B cell (primary cell): ENCODE results near the gene TIGD3. TPM values are rescaled to one million over a fixed set of nuclear protein-coding genes. Genes with fewer than 3 reads are reported as not detected.

Experiments
- ATAC-seq: fragments of 200-7000 bp; cut with Tn5 transposase; one replicate; pipeline ENCODE4 v1.10.0; 2021; ENCODE audit warnings: low read depth, mild to moderate bottlenecking, moderate number of reproducible peaks, moderate library complexity
- CTCF ChIA-PET: fragments of 350-600 bp; sonication (Branson Sonifier 250); formaldehyde crosslinking; loops from one replicate; lab custom pipeline; 2021; ENCODE audit warnings: antibody characterized with exemption, inconsistent platforms; lab: Charles Lee
- POLR2A ChIA-PET: fragments of 350-600 bp; sonication (Branson Sonifier 250); formaldehyde crosslinking; loops from one replicate; lab custom pipeline; 2021; ENCODE audit warnings: antibody characterized with exemption; lab: Charles Lee
- DNase-seq: peaks from one replicate; pipeline ENCODE4 v3.0.0; 2013
- H2AFZ ChIP-seq: 2 replicates; pipeline ENCODE4 v1.6.1; 2012; ENCODE audit warnings: mild to moderate bottlenecking, low read depth, low read length; ENCODE audit not compliant: insufficient read depth, poor library complexity, severe bottlenecking
- H3K27ac ChIP-seq, 2 donors: 1 replicate in 1 of 2; 2 replicates in 1 of 2; pipeline ENCODE4 v1.5.1; 2012 to 2013; ENCODE audit warnings: low read length in 2 of 2, mild to moderate bottlenecking in 2 of 2, moderate library complexity in 1 of 2
- H3K27me3 ChIP-seq, 4 experiments: fragments of 200-600 bp in 1 of 4; sonication (generic) in 1 of 4; replicated peaks in 1 of 4; 1 replicate in 2 of 4; 2 replicates in 2 of 4; pipeline versions ENCODE4 v1.6.1 to v1.7.0; 2013 to 2016; ENCODE audit warnings: low read length in 3 of 4, mild to moderate bottlenecking in 2 of 4, mixed read lengths in 1 of 4, moderate library complexity in 1 of 4; ENCODE audit not compliant: insufficient read depth in 4 of 4, control insufficient read depth in 3 of 4; ENCODE audit errors: control extremely low read depth in 1 of 4
- H3K36me3 ChIP-seq, 2 experiments: replicated peaks in 1 of 2; 1 replicate in 1 of 2; 2 replicates in 1 of 2; pipeline versions ENCODE4 v1.6.1 to v1.7.1; 2013; ENCODE audit warnings: low read length in 1 of 2; ENCODE audit not compliant: insufficient read depth in 2 of 2, control insufficient read depth in 1 of 2; ENCODE audit errors: control extremely low read depth in 1 of 2, extremely low read depth in 1 of 2
- H3K4me1 ChIP-seq, 2 donors: fragments of 200-600 bp in 1 of 2; sonication (generic) in 1 of 2; 1 replicate in 1 of 2; 2 replicates in 1 of 2; pipeline versions ENCODE4 v1.5.1 to v1.6.1; 2013 to 2017; ENCODE audit warnings: low read length in 2 of 2; ENCODE audit not compliant: control insufficient read depth in 2 of 2, insufficient read depth in 2 of 2
- H3K4me2 ChIP-seq: replicated peaks from 2 replicates; pipeline ENCODE3; 2012; ENCODE audit warnings: mild to moderate bottlenecking, low read depth, low read length; ENCODE audit not compliant: poor library complexity, severe bottlenecking
- H3K4me3 ChIP-seq, 5 experiments: fragments of 200-600 bp in 1 of 5; sonication (generic) in 1 of 5; 1 replicate in 3 of 5; 2 replicates in 2 of 5; pipeline versions ENCODE4 v1.5.1 to v1.7.0; 2011 to 2016; ENCODE audit warnings: low read length in 4 of 5, mild to moderate bottlenecking in 4 of 5, low read depth in 2 of 5, control low read depth in 1 of 5, moderate library complexity in 1 of 5; ENCODE audit not compliant: insufficient read depth in 1 of 5; ENCODE audit errors: control extremely low read depth in 1 of 5, extremely low read depth in 1 of 5
- H3K79me2 ChIP-seq: fragments of 200-600 bp; sonication (generic); one replicate; pipeline ENCODE4 v1.6.0; 2016; ENCODE audit warnings: low read length; ENCODE audit not compliant: control insufficient read depth, insufficient read depth
- H3K9ac ChIP-seq: fragments of 200-600 bp; sonication (generic); 2 replicates; pipeline ENCODE4 v1.6.1; 2017; ENCODE audit warnings: mild to moderate bottlenecking, low read length, moderate library complexity
- H3K9me3 ChIP-seq, 3 donors: one replicate each; pipeline versions ENCODE4 v1.6.1 to v1.7.1; 2013; ENCODE audit warnings: low read length in 2 of 3; ENCODE audit not compliant: control insufficient read depth in 2 of 3, insufficient read depth in 1 of 3; ENCODE audit errors: control extremely low read depth in 1 of 3
- H4K20me1 ChIP-seq: 2 replicates; pipeline ENCODE4 v1.6.0; 2012; ENCODE audit warnings: mild to moderate bottlenecking, low read length; ENCODE audit not compliant: insufficient read depth, control insufficient read depth, poor library complexity, severe bottlenecking
- H3K27ac Mint-ChIP-seq: one replicate; pipeline ENCODE4 v1.8.0; 2021; ENCODE audit warnings: mixed read lengths
- H3K27me3 Mint-ChIP-seq: one replicate; pipeline ENCODE4 v1.8.0; 2021; ENCODE audit warnings: mixed read lengths
- H3K4me1 Mint-ChIP-seq: one replicate; pipeline ENCODE4 v1.8.0; 2021; ENCODE audit warnings: mixed read lengths
- H3K4me3 Mint-ChIP-seq: one replicate; pipeline ENCODE4 v1.8.0; 2021; ENCODE audit warnings: mixed read lengths
- H3K9me3 Mint-ChIP-seq: one replicate; pipeline ENCODE4 v1.8.0; 2022; ENCODE audit warnings: mixed read lengths; ENCODE audit not compliant: insufficient read depth
- CTCF ChIP-seq: fragments of 200-600 bp; IDR thresholded peaks from one replicate; pipeline ENCODE4 v1.8.0; 2022; ENCODE audit warnings: antibody characterized with exemption, mild to moderate bottlenecking
- EZH2 ChIP-seq: IDR thresholded peaks from 2 replicates; pipeline ENCODE4 v1.6.1; 2012; ENCODE audit warnings: borderline replicate concordance, low read depth, mild to moderate bottlenecking, moderate library complexity, low read length; ENCODE audit not compliant: insufficient read depth, poor library complexity, severe bottlenecking
- WGBS: methylation state at CpG from one replicate; pipeline ENCODE4 v1.1.5; 2013; ENCODE audit warnings: missing lambda C conversion rate; ENCODE audit not compliant: insufficient coverage; 5-methylcytosine and 5-hydroxymethylcytosine counted together
- intact Hi-C: fragments of 100-400 bp; cut with micrococcal nuclease; formaldehyde crosslinking; loops from one replicate; pipeline ENCODE4 v1.10.0; 2022
- polyA plus RNA-seq: library from polyadenylated mRNA; depleted of rRNA; stranded (reverse); fragments of >200 nt; gene quantifications from 2 replicates; pipeline ENCODE4 v1.2.3, GENCODE V29; 2012
- total RNA-seq, 2 donors: library from RNA; stranded (reverse); fragments of 120-200 nt in 1 of 2; gene quantifications; 1 replicate in 1 of 2; 2 replicates in 1 of 2; pipeline versions ENCODE4 v1.2.3 to v1.2.4, GENCODE V29; 2013 to 2022

TIGD3 gene
- total and polyA plus RNA-seq, 2 donors (not counting 1 experiment from before 2014, with no cell fraction given) = 3.8 to 6.1 TPM

DNA sequence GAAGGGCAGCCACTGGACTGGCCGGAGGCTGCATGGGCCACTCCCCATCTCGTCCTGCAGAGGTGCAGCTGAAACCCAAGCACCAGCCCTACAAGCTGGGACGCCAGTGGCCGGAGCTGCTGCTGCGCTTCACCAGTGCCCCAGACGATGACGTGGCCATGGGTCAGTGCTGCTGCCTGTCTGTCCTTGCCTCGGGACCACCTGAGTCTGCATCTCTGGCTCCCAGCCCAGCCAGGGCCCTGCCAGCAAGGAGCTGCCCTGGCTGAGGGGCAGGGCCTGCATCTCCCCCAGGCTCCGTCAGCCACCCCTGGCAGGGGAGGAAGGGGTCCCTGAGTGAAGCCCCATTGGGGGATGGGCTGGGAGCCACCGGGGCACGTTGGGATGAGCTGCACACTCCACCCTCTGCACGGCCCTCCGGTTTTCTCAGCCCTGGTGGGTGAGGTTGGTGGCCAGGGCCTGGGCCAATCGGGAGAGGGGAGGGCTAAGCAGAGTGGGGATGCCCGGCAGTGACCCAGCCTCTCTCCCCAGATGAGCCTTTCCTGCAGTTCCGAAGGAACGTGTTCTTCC lies 39.0 kb downstream of the TIGD3 start:
- ChIA-PET POLR2A (interaction anchor here (1.2 kb wide), 1 partner anchor 10 kb away, joined by 3 read pairs; no protein-coding TSS in a partner anchor), CTCF (no interaction called here)
- DNase-seq (no peak), ATAC-seq (no peak)
- Histone ChIP-seq H3K9ac (no peak overlapping the region), H3K9me3 (no peaks in the 10 kb centered on the region), H3K4me1 (peaks cover 24 to 34% of the 10 kb centered on the region in 2 donors), H3K4me3 (no peak overlapping the region), H4K20me1 (peaks cover 45% of the 10 kb centered on the region), H3K79me2 (peaks cover 59% of the 10 kb centered on the region), H3K27me3 (no peaks in the 10 kb centered on the region), H3K36me3 (peaks cover 0 to 76% of the 10 kb centered on the region in 2 experiments), H3K4me2 (no peak overlapping the region), H3K27ac (no peak overlapping the region), H2AFZ (no peak overlapping the region)
- Mint-ChIP-seq H3K4me1 (peaks cover 35% of the 10 kb centered on the region), H3K9me3 (no peaks in the 10 kb centered on the region), H3K4me3 (no peak overlapping the region), H3K27me3 (no peaks in the 10 kb centered on the region), H3K27ac (no peak overlapping the region)
- intact Hi-C loops = no loop called here
- no peak for TF ChIP-seq EZH2
- 95% methylated on average over 16 of the region's 17 CpGs for WGBS

DNA sequence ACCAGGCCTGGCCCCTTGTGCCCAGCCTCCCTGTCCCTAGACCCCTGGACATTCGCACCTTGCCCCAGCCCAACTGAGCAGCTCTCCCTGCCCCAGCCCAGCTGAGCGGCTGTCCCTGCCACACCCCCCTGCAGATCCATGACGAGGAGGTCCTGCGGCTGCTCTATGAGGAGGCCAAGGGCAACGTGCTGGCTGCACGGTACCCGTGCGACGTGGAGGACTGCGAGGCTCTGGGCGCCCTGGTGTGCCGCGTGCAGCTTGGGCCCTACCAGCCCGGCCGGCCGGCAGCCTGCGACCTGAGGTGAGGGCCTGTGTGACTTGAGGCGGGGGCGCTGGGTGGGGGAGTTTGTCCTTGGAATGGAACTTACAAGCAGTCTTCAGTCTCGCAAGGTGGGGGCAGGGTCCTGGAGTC lies 39.6 kb downstream of the TIGD3 start:
- intact Hi-C loops = no loop called here
- WGBS = 97% methylated on average over 20 of the region's 20 CpGs

More for the DNA sequence above, 39.6 kb downstream of the TIGD3 start:
- H3K27me3 Mint-ChIP-seq = no peaks in the 10 kb centered on the region
- no peak overlapping the region for H3K4me3 Mint-ChIP-seq
- Histone ChIP-seq H3K9ac (no peak overlapping the region), H3K27ac (no peak overlapping the region), H3K4me3 (no peak overlapping the region), H4K20me1 (peaks cover 40% of the 10 kb centered on the region), H3K9me3 (no peaks in the 10 kb centered on the region), H3K4me1 (peaks cover 19 to 29% of the 10 kb centered on the region in 2 donors), H3K4me2 (no peak overlapping the region), H3K36me3 (peaks cover 0 to 73% of the 10 kb centered on the region in 2 experiments), H3K27me3 (no peaks in the 10 kb centered on the region), H3K79me2 (peaks cover 53% of the 10 kb centered on the region), H2AFZ (no peak overlapping the region)
- ChIA-PET CTCF (no interaction called here), POLR2A (interaction anchor here (0.6 kb wide), 1 partner anchor 125 kb away, joined by 5 read pairs; no protein-coding TSS in a partner anchor)
- TF ChIP-seq CTCF (no peak), EZH2 (no peak)
- H3K27ac Mint-ChIP-seq = no peak overlapping the region
- DNase-seq (no peak), ATAC-seq (no peak)
- peaks cover 30% of the 10 kb centered on the region for H3K4me1 Mint-ChIP-seq
- no peaks in the 10 kb centered on the region for H3K9me3 Mint-ChIP-seq
